Colon (tissue), 2 donors: ENCODE results near the gene TCP11X1.
"Not testable (repeated sequence)": the region's sequence is repeated elsewhere in the genome, so short reads cannot be mapped to it uniquely, and the experiment has no call there.

Source experiments
- FAIRE-seq: peaks from 2 replicates; lab custom pipeline; 2012; peaks lifted over from hg19 to GRCh38; lab: Jason Lieb, UNC
- donor health status: control.
- donor health status: control.

TCP11X1 gene

DNA sequence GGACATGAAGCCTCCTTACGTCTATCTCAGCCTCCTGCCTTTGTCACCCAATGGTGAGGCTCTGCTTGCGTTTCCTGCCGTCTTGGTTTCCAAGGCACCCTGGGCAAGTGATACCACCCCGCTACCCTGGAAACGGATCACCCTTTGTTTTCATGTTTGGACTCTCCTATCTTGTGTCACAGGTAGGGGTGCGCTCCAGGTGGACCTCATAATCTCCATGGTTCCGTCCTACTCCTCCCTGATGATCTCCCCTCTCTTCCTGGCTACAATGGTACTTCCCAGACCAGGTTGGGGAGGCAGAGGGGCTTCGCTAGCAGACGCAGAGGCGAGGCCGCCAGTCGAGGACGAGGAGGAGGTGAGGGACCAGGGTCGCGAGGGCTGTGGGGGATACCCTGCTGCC, at the start of gene TCP11X1:
TSS of gene TCP11X1 (plus strand) at position 316 of the 400 bp plus-strand sequence.
- not testable (repeated sequence) for FAIRE-seq

DNA sequence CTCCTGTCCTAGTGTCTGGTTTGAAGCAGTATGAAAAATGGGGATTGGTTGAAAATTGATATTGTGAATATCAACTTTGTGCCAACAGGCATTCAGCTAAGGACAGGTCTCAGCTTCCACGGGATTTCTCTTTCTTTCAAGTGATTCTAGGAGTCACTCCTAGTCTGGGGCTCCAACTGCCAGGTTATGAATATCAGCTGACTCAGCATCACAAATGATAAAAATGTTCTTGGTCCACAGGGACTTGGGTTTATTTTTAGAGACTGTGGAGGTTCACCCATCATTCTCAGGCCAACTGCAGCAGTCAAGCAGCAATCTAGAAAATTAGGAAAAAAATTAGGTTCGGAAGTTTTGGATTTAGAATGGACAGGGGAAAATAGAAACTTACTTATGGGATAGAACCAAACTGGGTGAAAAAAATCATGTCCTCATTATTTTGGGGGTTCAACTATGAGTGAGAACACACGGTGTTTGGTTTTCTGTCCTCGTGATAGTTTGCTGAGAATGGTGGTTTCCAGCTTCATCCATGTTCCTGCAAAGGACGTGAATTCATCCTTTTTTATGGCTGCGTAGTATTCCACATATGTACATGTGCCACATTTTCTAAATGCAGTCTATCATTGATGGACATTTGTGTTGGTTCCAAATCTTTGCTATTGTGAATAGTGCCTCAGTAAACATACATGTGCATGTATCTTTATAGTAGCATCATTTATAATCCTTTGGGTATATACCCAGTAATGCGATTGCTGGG, 29.0 kb upstream of the TCP11X1 start:
- no peak for FAIRE-seq

DNA sequence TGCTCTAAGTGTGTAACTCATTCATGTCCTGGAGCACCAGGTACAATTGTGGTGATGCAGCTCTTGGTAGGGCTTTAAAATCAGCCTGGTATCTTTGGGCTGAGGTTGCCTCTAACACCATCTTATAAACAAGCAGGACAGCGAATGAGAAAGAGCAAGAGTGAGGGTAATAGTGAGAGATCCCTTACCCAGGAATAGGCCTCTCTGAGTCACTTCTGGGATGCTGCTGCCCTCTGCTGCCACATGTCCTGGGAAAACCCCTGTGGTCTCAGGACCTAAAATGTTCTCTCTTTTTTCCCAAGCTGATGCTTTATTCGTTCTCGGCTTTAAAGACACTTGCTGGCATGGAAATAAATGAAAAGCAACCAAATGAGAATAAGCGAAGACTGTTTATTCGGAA, 7.2 kb upstream of the TCP11X1 start:
- not testable (repeated sequence) for FAIRE-seq

DNA sequence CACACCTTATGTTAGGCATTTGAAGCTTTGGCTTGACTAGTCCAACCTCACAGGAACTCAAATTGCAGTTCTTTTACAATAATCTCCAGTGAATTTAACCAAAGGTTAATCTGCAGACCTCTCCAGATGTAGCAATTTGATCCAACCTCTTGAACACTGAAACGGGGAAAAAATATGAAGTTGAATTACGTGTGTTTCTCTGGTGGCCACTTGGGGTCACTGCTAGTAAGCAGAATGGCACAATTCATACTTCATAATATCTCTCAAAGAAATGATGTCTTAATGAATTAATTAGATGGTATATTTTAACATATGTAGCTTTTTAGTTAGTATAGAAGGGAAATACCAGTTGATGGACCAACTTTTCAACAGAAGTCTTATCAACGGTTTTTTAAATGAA, 1.4 kb downstream of the TCP11X1 start:
- not testable (repeated sequence) for FAIRE-seq

DNA sequence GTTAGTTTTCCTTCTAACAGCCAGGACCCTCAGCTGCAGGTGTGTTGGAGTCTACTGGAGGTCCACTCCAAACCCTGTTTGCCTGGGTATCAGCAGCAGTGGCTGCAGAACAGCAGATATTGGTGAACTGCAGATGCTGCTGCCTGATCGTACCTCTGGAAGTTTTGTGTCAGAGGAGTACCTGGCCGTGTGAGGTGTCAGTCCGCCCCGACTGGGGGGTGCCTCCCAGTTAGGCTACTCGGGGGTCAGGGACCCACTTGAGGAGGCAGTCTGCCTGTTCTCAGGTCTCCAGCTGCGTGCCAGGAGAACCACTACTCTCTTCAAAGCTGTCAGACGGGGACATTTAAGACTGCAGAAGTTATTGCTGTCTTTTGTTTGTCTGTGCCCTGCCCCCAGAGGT, 20.6 kb downstream of the TCP11X1 start:
- FAIRE-seq: not testable (repeated sequence)

DNA sequence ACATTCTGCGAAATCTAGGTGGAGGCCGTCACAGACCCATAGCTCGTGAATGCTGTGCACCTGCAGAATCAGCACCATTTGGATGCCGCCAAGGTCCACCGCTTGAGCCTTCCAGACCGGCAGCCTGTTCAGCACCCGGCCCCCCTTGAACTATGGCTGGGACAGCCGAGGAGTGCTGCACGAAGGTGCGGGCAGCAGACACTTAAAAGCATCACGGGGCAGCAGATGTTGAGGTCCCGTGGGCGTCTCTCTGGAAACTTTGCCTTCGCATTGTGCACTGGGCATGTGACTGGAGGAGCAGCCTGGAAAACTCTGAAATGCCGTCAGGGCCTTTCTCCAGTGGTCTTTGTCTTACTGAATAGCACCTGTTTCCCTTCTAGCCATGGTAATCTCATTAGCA, 25.2 kb downstream of the TCP11X1 start:
- not testable (repeated sequence) for FAIRE-seq

DNA sequence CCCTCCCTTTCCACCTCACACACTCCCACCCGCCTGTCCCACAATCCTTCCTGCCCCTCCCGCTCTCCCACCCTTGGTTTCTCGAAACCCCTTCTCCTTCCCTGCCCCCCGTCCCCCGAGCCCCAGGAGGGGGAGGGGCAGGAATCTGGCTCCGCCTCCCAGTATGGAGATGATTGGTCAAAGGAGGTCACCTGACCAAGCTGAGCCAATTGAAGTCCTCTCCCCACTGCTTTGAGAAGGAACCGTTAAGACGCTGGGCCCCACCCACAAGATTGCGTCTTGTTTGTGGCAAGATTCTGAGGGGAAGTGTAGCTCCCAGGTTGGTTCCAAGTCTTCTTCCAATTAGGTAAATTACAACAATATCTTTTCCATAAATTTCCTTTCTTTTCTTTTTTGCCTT, 31.8 kb downstream of the TCP11X1 start, which contains the start of gene NXF2:
TSS of gene NXF2 (plus strand) at position 275 of the 400 bp plus-strand sequence. CDS start 59,912 bp downstream, outside the sequence.
- not testable (repeated sequence) for FAIRE-seq

DNA sequence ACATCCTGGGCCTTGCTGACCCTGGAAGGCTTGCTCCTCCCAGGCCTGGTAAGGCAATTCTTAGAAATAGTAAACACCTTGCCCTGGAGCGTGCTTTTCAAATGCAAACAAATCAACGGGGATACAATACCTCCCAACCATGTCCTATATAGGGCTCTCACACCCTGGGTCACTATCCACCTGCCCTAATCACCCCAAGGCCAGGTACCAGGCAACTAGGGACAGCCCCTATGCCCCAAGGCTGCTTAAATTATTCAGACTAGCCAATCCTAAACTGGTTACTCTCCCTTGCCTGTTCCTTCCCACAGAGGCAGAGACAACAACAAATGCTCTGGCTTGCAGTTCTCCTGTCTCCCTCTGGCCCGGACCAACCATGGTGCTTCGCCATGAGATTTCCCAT, 57.1 kb downstream of the TCP11X1 start:
- not testable (repeated sequence) for FAIRE-seq
